Measurements from ENCODE around the gene NDUFB10.
"Not testable (repeated sequence)": the region's sequence is repeated elsewhere in the genome, so short reads cannot be mapped to it uniquely, and the experiment has no call there.

Gene NDUFB10

DNA sequence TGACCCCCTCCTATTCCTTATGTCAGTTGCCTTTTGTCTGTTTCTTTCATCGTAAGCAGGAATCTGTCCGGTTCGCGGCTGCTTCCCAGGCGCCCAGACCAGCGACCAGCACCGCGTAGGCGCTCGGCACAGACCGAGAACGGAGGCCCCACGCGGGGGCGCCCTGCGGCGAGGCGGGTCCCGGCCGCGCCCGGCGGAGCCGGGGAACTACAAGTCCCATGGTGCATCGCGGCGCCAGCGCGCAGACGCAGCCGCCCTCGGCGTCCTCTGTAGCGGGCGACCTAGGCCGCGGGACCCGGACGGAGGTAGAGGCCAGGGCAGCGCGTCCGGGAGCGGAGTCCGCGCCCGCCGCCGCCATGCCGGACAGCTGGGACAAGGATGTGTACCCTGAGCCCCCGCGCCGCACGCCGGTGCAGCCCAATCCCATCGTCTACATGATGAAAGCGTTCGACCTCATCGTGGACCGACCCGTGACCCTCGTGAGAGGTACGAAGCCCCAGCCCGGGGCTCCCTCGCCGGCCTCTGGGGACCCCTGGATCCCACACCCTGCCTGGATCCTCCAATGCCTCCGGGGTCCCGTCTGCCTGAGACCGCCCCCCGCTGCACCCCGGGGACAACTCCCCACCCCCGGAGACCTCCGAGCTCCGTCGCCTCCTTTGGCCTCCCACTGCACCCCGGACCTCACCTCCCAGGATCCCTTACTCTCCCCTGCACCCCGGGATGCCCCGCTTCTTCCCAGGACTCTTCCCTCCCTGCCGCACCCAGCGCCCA, at the start of gene NDUFB10:
Gene NDUFB10, plus strand, starts transcription at position 270 of the 771 bp plus-strand sequence. Its CDS starts 87 bp downstream, at position 357.
- FAIRE-seq: no peak

DNA sequence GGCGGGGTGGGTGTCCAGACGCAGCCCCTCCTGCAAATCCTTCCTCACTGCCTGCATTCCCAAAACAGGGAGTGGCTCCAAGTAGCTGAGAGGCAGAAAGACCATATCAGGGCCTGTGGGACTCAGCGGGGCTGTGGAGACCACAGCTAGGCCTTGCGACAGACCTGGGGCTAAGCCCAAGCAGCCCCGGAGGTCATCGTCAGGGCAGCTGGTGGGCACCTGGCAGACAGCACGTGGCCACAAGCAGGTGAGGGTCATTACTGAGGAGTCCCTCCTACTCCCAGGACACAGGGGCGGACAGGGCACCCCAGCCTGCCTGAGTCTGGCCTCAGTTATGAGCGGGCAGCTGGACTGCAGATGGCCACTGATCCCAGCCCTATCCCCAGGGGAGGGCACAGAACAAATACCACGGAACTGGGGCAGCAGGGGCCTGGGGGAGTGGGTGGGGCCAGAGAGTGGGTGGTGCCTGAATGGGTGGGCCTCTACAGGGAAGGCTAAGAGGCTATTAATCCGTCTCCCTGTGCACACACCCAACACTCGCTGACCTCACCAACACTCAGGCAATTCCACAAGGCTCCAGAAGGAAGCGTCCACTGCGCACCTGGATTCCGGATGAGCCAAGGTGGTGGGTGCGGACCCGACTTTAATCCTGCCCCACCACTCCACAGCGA, 49.6 kb upstream of the NDUFB10 start:
- no peak for FAIRE-seq

DNA sequence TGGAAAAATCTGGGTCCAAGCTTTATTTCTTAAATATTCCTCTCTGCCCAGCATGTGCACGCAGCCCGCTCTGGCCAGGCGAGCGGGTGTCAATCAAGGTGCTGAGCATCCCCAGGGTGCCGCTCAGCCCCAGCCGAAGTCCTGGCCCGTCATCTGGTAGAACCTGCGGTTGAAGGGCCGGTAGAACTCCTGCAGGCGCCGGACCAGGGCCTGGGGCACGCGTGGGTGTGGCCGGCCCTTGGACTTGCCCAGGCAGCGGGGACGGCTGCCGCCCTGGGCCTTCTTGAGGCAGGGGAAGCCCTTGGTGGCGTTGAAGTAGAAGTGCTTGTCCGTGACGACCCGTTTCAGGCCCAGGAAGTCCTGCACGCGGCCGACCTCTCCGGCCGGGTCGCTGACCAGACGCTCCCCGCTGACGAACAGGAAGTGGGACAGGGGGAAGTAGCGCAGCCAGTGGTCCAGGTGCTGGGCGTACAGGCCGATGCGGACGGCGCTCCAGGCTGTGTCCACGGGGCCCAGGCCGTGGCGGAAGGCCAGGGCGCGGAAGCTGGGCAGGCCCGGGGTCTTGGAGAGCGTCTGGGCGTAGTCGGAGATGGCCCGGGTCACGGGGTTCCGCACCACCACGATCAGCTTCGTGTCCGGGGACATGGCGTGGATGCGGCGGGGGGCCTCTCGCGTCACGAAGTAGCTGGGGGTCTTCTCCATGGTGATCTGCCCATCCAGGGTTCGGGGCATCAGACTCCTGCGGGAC, 47.7 kb upstream of the NDUFB10 start:
- no peak for FAIRE-seq

DNA sequence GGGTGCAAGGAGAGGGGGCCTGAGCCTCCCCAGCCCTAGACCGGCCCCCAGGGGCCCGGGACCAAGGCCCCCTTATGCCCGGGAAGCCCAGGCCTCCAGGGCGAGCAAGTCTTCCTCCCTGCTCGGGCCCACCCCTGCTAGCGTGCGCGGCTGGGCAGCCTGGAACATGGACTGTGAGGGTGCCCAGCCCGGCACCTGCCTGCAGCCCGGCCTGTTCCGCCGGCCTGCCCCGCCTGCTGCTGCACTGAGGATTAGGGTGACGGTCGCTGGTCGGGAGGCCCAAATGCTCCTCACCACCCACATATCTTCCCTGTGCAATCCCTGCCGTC, 47.2 kb upstream of the NDUFB10 start:
- FAIRE-seq: no peak

DNA sequence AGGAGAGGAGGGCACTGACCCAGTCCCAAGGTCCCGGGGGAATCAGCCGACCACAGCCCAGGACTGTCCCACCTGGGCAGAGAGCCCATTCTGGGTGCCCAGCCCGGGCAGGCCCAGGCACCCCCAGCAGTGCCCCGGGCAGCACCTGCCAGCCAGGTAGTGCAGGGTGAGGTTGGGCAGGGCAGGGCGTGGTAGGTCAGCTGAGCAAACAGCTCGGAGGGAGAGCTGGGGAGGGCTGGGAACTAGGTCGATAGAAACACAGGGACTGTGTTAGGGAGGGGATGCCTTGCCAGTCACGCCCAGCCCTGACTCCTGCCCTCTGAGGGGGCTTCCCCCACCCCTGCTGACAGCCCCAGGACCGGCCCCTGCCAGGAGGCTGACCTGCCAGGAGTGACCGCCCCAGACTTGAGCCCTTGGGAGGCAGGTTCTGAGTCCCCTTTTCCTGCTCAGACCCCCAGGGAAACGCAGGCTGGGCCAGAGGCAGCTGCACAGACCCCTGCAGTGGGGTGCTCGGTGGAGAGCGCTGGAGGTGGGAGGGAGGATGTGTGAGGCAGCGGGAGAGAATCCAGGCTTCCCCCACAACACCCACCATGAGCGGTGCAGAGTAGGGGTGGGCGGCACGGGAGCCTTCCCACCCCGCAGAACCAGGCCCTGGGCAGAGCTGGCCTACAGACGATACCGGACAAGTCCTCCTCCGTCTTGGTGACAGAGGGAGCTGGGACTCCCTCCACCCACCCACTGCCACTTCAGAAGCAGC, 45.8 kb upstream of the NDUFB10 start:
- no peak for FAIRE-seq

DNA sequence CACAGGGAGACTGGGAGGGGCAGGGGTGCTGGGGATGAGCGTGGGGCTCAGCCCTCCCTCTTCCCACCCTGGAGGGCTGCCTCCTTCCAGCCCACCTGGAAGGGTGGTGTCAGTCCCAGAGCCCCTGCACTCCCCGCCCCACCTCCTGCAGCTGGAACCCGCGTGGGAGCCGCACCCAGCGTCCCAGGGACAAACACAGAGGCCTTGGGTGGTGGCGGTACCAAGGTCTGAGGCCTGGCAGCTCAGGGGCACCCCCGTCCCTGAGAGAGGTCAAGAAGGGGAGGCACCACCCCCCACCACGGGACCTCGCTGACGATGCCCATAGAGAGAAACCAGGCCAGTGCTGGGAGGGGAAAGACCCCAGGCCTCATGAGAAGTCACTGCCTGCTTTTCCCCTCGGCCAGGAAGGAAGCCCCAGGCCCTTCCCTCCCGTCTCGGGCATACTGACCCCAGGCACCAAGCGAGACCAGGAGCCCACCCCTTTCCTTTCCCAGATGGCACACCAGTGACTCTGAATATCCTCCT, 45.2 kb upstream of the NDUFB10 start:
- no peak for FAIRE-seq

DNA sequence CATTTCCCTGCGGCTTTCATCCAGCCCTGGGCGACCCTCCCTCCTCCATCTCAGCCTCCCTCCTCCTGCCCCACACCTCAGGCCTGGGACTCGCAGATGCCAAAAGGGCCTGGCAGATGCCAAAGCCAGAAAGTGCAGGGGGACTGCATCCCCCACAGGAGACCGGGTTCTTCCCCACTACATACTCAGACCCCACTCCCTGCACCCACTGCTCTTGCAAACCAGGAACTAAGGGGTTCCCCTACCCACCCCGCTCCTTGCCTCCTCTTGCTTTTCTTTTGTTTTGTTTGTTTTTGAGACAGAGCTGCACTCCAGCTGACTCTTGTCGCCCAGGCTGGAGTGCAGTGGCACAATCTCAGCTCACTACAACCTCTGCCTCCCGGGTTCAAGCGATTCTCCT, 44.4 kb upstream of the NDUFB10 start:
- FAIRE-seq: no peak

DNA sequence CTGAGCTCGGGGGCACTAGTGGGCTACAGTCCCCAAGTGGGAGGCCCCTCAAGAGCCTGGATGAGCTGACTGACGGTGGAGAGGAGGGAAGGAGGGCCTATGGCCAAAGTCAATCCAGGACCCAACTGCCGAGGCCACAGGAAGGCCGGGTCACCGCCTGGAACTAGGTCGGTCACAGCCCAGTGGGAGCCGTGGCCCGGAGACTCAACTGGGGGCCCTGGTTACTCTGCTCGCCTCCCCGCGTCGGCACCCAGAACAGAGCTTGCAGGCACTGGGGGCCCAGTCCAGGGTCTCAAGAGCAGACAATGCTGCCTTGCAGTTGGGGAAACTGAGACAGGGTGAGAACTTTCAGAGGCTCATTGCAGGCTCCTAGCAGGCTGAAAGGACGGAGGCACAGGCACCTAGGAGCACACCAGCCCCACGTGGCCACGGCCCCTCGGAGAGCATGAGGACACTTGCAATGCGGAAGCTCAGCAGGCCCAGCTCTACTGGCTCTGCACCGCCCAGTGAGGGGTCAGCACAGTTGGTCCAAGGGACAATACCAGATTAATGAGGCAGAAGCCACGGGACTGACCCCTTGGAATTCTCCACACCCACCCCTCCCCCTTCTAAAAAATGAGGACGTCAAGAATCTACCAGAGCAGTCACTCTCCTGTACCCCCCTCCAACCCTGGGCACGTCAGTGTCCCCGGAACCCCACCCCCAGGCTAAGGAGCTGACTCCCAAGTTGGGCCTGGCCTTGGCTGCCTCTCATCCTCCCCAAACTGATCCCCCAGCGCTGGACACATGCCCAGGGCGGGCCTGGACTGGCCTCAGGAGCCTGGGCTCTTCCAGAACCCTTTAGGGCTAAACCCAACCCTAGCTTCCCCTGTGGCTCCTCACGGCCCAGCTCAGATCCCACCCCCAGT, 43.4 kb upstream of the NDUFB10 start:
- FAIRE-seq: no peak

DNA sequence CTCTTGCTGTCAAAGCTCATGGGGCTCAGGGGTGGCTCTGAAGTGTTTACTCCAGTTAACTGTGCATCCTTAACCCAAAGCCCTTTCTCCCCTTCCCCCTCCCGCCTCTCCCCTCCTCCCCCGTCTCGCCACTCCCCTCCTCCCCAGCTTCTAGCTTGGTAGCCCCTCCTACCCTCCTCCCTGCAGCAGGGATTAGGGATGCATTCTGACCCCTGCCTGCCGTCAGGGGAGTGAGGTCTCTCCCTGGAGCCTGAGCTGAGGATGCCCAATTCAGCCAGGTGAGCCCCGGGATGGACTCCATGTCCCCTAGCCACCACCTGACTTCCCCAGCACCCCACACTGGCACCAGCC, 42.7 kb upstream of the NDUFB10 start:
- no peak for FAIRE-seq

DNA sequence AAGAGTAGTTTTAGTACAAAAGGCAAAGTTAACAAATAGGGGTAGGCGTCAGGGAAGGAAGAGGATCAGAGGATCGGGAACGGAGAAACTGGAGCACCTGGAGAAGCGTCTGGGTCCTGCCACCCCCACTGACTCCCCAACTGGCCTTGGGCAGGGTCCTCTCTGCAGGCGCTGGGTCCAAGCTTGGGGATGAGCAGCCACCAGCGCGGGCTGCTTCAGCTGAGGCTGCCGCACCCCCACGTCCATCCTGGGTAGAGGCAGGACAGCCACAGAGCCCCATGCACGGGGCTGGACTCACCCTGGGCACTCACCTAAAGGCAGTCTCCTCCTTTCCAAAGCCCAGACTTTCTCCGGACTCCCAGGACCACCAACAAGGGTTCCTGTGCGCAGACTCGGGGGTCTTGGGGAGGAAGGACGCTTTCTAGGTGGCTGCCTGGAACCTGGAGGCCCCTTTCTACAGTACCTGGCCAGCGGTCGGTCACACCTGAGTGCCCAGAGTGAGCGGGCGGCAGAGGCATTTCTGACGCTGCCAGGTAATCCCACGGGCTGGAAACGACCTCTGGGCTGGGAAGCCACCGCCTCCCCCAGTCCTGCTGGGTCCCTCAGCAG, 42.2 kb upstream of the NDUFB10 start:
- no peak for FAIRE-seq

DNA sequence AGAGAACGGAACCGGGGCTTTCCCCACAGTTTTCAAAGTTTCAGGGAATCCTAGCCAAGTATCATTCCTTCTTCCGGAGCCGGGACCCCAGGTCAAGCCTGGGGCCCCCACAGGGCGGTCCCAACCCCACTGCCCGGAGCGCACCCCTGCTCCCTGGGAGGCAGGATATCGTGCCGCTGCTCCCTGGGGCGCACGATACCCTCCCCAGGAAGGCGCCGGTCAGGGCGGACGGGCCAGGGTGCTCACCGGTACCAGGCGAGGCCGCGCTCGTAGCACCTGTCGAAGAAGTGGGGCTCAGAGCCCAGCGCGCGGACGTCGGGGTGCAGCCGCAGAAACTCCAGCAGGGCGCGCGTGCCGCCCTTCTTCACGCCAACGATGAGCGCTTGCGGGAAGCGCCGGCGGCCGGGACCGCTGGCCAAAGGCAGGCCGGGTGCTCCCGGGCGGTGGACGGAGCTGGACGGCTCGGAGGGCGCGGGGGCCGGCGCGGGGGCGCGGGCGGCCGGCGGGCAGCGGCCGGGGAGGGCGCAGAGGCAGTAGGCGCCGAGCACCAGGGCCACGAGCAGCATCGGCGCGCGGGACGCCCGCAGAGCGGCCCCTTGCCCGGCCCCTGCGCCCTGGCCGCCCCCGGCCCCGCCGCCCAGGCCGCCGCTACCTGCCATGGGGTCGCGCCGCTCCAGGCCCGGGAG, 41.5 kb upstream of the NDUFB10 start:
- no peak for FAIRE-seq

DNA sequence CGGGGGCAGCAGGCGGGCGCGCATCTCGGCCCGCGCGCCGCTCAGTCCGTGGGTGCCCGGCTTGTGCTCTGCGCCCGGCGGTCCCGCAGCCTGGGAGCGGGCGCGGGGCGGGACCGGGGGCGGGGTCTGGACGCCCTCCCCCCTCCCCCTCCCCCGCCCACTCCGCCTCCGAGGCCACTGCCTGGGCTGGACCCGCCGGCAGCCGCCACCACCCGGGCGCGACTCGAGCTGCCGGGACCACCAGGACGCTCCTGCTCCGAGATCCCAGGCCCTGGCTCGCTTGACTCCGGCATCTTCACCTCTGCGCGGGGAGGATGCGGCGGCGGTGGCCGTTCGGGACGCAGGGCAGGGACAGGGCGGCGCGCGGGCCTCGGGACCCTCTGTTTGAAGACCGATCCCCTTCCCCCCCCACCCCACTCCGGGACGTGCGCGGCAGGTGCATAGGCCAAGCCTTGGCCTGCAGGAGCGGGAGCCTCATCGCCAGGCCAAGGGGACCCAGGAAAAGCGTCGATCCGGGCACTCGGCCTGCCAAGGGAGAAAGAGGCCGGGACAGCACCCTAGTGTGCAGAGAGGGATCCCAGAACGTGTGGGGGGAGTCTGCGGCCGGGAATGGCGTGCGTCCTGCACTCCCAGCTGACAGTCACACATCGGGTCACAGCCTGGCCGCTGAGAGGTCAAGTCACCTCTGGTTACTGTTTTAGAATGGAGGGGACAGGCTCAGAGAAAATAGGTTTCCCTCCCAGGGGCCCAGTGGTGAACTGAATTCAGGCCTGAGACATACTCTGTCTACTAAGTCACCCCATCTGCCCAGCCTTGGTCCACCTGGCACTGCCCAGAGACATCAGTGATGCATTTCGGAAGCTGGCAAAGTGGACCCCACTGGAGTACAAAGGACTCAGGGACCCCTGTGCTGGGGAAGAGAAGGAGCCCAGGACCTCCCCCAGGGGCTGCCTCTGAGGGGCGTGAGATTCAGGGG, 40.7 kb upstream of the NDUFB10 start, which contains the start of gene HS3ST6:
Gene HS3ST6, minus strand, starts transcription at position 65 of the 976 bp plus-strand sequence. CDS start 92 bp downstream, outside the sequence.
- no peak for FAIRE-seq

DNA sequence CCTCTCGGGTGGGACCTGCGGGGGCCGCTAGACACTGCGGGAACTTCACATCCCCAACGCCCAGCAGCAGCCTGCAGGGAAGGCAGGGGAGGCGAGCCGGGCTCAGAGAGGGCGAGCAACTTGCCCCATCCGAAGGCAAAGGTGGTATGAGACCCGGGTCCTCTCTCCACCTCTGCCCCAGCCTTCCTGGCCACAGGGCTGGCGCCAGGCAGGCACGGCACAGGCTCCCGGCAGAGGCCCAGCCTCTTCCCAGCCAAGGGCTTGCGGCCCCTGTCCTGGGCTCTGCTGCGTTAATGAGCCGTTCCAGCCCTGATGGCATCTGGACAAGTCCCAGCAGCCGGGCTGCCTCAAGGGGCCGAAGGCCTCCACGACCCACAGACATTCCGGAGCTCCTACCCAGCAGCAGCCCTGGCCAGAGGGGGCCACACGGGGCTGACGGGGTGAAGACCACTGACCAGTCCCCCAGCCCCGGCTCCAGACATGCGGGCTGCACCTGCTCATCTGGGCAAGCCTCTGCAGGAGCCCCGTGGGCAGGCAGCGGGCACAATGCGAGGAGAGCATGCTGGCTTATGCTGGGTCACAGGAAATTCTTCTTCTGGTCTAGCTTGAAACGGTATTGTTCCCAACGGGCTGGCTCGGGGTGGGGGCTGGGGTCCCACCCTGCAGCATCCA, 39.9 kb upstream of the NDUFB10 start:
- FAIRE-seq: no peak

DNA sequence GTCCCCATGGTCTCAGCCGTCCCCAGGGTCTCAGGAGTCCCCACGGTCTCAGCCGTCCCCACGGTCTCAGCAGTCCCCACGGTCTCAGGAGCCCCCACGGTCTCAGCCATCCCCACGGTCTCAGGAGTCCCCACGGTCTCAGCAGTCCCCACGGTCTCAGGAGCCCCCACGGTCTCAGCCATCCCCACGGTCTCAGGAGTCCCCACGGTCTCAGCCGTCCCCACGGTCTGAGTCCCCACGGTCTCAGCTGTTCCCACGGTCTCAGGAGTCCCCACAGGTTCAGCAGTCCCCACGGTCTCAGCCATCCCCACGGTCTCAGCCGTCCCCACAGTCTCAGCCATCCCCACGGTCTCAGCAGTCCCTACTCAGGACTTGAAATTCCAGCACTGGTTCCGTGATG, 39.2 kb upstream of the NDUFB10 start:
- not testable (repeated sequence) for FAIRE-seq

DNA sequence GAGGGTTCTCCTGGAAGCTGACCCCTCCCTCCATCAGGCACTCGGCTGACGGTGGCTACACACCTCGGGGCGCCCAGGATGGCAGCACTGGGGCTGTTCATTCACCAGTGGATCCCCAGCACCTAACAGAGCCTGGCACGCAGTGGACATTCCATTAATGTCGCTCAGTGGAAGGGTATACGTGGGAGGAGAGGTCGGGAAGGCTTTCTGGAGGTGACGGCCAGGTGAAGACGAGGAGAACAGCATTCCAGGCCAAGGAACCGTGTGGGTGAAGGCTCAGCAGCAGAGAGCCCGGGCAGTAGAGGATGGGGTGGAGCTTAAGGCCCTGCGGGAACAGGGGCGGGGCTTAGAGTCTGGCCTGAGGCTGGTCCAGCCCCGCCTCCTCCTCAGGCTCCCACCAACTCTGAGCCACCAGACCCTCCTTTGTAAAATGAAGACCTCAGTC, 38.6 kb upstream of the NDUFB10 start:
- no peak for FAIRE-seq

DNA sequence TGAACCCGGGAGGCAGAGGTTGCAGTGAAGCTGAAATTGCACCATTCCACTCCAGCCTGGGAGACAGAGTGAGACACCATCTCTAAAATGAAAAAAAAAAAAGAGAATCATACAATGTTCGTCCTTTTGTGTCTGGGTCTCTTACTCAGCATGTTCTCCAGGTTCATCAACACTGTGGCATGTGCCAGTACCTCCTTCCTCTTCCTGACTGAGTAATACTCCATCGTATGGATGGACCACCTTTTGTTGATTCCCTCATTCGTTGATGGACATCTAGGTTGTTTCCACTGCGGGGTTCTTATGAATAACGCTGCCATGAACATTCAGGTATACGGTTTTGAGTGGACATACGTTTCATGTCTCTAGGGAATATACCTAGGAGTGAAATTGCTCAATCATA, 37.0 kb upstream of the NDUFB10 start:
- FAIRE-seq: no peak

DNA sequence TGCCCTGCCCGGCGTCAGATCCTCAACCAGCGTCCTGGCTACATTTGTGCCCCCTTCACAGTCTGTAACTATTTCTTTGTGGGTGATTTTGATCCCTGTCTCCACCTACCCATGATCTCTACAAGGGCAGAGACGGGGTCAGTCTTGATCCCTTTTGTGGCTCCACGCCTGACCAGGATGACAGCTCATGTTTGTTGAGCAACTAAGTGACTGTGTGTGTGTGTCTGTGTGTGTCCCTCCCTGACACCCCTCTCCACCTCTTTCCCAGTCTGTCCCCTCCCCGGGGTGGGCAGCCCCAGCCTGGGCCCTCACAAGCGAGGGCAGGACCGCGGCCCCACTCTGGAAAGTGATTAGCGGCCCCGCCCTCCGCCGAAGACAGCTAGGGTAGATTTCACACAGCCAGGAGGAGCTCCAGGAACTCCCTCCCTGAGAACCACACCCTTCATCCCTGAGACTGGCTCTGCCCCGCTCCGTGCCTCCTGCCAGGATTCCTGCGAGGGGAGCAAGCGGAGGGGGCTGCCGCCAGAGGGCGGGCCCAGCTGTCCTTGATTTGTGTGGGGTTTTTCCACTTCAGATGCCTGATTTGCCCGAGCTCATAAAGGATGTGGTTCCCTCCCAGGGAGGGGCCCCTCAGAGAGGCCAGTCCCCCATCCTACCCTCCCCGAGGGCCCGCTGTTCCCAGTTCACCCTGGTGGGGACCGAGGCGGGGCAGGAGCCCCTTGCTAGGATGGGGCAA, 35.9 kb upstream of the NDUFB10 start:
- no peak for FAIRE-seq

DNA sequence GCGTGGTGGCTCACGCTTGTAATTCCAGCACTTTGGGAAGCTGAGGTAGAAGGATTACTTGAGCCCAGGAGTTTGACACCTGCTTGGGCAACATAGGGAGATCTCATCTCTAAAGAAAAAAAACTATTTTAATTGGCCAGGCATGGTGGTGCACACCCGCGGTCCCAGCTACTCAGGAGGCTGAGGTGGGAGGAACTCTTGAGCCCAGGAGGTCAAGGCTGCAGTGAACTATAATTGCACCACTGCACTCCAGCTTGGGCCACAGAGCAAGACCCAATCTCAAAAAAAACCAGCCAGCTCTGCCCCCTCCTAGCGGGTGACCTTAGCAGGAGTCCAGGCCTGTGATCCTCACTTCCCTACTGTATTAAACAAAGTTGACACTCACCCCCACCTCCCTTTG, 35.2 kb upstream of the NDUFB10 start:
- FAIRE-seq: no peak

Measured in A204.1 (cell line).